ENCODE results near the gene HMX3.

GRCh38 chr10:123136221-123136805, 543 bp downstream of the HMX3 start:
- TF ChIP-seq, protein P1, sequence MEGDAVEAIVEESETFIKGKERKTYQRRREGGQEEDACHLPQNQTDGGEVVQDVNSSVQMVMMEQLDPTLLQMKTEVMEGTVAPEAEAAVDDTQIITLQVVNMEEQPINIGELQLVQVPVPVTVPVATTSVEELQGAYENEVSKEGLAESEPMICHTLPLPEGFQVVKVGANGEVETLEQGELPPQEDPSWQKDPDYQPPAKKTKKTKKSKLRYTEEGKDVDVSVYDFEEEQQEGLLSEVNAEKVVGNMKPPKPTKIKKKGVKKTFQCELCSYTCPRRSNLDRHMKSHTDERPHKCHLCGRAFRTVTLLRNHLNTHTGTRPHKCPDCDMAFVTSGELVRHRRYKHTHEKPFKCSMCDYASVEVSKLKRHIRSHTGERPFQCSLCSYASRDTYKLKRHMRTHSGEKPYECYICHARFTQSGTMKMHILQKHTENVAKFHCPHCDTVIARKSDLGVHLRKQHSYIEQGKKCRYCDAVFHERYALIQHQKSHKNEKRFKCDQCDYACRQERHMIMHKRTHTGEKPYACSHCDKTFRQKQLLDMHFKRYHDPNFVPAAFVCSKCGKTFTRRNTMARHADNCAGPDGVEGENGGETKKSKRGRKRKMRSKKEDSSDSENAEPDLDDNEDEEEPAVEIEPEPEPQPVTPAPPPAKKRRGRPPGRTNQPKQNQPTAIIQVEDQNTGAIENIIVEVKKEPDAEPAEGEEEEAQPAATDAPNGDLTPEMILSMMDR (IDR thresholded peaks at IDR 0.05) = no peak
- TF ChIP-seq EP300 (IDR thresholded peaks at IDR 0.05) = no peak
